ENCODE measurements around the gene SRC. TPM values are rescaled to one million over a fixed set of nuclear protein-coding genes. Genes with fewer than 3 reads are reported as not detected.

SRC gene
- total RNA-seq, 4 donors from 2014 or later: 10.3 to 21.4 (median 12.9) TPM

DNA sequence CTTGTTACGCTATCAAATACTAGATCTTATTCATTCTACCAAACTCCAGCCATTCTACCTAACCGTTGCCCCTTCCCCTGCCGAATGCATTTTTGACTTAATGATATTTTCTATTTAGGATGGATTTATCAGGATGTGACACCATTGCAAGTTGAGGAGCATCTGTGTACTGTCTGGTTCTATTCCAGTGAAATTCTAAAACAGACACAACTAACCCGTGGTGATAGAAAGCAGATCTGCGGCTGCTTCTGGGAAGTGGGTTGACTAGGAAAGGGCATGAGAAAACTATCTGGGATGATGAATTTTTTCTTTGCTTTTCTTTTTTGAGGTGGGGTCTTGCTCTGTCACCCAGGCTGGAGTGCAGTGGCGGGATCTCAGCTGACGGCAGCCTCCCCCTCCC is 20.7 kb upstream of the SRC start:
- TF ChIP-seq, protein P1, sequence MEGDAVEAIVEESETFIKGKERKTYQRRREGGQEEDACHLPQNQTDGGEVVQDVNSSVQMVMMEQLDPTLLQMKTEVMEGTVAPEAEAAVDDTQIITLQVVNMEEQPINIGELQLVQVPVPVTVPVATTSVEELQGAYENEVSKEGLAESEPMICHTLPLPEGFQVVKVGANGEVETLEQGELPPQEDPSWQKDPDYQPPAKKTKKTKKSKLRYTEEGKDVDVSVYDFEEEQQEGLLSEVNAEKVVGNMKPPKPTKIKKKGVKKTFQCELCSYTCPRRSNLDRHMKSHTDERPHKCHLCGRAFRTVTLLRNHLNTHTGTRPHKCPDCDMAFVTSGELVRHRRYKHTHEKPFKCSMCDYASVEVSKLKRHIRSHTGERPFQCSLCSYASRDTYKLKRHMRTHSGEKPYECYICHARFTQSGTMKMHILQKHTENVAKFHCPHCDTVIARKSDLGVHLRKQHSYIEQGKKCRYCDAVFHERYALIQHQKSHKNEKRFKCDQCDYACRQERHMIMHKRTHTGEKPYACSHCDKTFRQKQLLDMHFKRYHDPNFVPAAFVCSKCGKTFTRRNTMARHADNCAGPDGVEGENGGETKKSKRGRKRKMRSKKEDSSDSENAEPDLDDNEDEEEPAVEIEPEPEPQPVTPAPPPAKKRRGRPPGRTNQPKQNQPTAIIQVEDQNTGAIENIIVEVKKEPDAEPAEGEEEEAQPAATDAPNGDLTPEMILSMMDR (IDR thresholded peaks at IDR 0.05; ENCODE audit: low read depth): no peak

DNA sequence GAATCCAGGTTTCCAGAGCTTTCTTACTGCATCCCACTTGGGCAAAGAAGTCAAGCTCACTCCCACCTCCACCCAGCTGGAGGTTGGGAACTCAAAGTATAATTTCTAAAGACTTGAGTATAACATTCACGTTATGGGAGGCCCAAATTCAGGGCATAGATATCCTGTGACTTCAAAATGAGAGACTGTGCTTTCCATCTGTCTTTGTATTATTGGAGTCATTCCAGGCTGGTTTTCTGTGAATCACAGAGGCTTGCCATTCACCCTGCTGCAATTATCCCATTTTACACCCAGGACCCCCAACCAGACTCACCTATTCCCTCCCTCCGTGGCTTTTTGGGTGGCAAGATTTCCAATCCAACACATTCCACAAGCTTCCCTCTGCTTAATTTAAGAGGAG is 19.3 kb upstream of the SRC start:
- TF ChIP-seq, protein P1 (IDR thresholded peaks at IDR 0.05; ENCODE audit: low read depth): no peak

DNA sequence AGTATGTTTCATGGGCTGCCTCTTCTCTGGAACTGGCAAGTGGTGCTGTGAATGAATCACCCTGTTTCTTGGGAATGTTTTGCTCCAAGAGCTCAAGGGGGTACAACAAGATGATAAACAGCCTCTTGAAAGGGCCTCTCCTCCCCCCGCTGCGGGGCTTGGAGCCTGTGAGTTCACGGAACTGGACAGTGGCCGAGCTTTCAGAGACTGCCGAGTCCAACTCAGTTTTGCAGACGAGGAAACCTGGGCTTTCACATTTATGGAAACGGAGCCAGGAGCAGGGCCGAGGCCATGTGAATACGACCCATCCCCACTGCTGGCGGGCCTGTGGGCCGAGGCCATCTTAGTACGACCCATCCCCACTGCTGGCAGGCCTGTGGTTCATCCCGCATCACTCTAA is 18.2 kb upstream of the SRC start:
- TF ChIP-seq, protein P1 (IDR thresholded peaks at IDR 0.05; ENCODE audit: low read depth): no peak

DNA sequence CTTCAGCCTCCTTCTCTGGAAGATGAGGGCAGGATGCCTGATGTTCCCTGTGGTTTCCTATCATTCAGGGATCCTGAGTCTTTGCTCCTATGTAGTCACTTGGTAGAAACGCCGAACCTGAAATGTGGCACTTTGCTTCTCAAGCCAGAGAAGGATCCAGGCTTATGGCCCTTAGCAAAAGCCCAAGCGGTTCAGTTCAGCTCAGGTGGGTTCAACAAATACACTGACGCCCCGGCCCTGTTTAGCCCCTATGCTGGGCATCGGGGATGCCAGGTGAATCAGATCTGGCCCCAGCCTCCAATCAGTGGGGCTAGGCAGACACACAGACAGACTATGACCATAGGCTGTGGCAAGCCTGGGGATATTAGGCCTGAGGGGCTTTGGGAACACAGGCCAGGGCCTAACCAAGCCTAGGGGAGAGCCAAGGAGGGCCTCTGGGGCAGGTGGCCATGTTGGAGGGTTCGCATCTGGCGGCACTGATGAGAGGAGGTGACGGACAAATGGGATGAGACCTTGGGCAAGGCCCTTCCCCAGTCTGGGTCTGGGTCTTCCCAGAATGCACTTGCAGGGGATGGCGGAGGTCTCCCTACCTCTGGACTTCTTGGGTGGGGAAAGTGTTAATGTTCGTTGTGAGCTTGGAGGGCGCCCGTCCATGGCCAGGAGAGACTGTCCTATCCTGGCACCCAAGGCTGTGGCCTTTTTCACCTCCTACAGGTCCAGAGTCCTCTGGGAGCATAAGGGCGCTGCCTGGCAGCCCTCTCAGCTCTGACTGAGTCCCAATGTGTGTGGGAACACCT is 17.6 kb upstream of the SRC start:
- TF ChIP-seq, protein P1 (IDR thresholded peaks at IDR 0.05; ENCODE audit: low read depth): no peak

DNA sequence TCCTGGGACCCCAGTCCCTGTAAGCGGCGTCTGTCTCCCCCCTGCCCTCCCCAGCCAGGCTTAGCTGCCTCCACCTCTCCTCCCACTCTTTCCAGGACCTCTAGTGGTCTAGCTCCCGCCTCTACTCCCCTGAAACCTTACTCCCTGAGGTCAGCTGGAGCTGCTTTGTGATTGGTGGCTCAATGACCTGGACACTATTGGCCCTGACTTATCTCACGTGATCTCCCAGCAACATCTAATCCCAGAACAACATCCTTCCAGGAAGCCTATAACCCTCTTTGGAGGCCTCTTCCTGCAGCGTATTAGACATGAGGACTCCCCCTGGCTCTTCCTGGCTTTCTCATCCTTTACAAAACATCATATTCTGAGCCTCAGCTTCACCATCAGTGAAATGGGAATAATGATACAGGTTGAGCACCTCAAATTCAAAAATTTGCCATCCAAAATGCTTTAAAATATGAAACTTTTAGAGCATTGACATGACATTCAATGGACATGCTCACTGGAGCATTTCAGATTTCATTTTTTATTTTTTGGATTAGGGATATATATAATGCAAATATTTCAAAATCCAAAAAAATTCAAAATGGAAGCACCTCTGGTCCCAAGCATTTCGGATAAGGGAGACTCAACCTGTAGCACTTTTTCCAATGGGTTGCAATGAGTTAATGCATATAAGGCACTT is 16.3 kb upstream of the SRC start:
- TF ChIP-seq, protein P1 (IDR thresholded peaks at IDR 0.05; ENCODE audit: low read depth): no peak

DNA sequence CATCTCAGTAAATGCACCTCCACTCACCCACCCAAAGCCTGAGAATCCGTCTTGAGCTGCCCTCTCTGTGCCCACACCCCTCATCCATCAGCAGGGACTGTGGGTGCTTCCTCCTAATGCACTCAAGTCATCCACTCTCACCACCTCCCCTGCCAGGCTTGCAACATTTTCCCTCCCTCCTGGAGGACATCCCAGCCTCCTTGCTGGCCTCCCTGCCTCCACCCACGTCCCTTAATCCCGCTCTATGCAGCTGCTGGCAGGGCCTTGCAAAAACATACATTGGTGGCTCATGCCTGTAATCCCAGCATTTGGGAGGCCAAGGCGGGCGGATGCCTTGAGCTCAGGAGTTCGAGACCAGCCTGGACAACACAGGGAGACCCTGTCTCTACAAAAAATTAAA is 15.6 kb upstream of the SRC start:
- TF ChIP-seq, protein P1 (IDR thresholded peaks at IDR 0.05; ENCODE audit: low read depth): no peak

DNA sequence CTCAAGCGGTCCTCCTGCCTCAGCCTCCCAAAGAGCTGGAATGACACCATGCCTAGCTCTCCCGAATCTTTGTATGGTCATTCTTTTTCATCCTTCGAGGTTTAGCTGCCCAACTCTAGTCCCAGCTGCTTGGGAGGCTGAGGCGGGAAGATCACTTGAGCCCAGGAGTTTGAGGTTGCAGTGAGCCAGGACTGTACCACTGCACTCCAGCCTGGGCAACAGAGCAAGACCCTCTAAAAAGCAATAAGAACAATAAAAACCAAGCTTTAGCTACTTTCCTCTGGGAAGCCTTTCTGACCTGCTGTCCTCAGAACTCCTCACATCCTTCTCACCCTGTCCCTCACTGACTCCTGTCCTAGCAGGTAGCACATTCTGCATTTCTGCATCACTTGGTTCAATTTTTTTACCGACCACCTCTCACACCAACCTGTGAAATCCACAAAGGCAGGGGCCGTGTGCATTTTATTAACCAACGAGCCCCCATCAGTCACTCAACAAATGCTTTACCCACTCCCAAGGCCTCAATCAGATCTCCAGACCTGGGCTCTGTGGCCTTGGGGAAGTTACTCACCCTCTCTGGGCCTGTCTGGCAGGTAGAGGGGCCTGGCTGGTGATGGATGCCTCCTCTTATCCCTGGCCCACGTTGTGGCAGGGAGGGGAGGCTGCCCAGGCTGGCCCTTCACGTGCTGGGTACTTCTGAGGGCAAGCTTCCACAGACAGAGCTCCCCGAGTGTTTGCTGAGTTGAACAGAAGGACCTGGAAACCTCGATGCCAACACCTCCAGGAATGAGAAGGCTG is 14.7 kb upstream of the SRC start:
- TF ChIP-seq, protein P1 (IDR thresholded peaks at IDR 0.05; ENCODE audit: low read depth): no peak

Data from subcutaneous adipose tissue (tissue), 4 donors.